Activated CD4-positive, alpha-beta T cell treated with anti-CD3 and anti-CD28 coated beads for 36 hours (primary cell): Measurements from ENCODE around the gene SDF2. TPM values are rescaled to one million over a fixed set of nuclear protein-coding genes. Genes with fewer than 3 reads are reported as not detected.

Experiments used
- ATAC-seq: fragments of 200-7000 bp; cut with Tn5 transposase; one replicate; pipeline ENCODE4 v1.10.0; 2021; ENCODE audit warnings: mild to moderate bottlenecking, moderate library complexity
- CTCF ChIA-PET: fragments of 350-600 bp; sonication (Branson Sonifier 250); formaldehyde crosslinking; loops from one replicate; lab custom pipeline; 2021; ENCODE audit warnings: antibody characterized with exemption; lab: Charles Lee
- POLR2A ChIA-PET: fragments of 350-600 bp; sonication (Branson Sonifier 250); formaldehyde crosslinking; loops from one replicate; lab custom pipeline; 2021; ENCODE audit warnings: antibody characterized with exemption, inconsistent platforms; lab: Charles Lee
- DNase-seq: peaks from one replicate; pipeline ENCODE4 v3.0.0-alpha.2; 2020
- H3K27ac Mint-ChIP-seq: one replicate; pipeline ENCODE4 v1.8.0; 2021; ENCODE audit warnings: mixed read lengths
- H3K27me3 Mint-ChIP-seq: one replicate; pipeline ENCODE4 v1.8.0; 2021; ENCODE audit warnings: mixed read lengths
- H3K36me3 Mint-ChIP-seq: one replicate; pipeline ENCODE4 v1.8.0; 2021; ENCODE audit warnings: low read depth, mixed read lengths
- H3K4me1 Mint-ChIP-seq: one replicate; pipeline ENCODE4 v1.8.0; 2021; ENCODE audit warnings: mixed read lengths
- H3K4me3 Mint-ChIP-seq: one replicate; pipeline ENCODE4 v1.8.0; 2021; ENCODE audit warnings: mild to moderate bottlenecking, moderate library complexity, mixed read lengths
- H3K9me3 Mint-ChIP-seq: one replicate; pipeline ENCODE4 v1.8.0; 2021; ENCODE audit warnings: low read depth, mixed read lengths
- intact Hi-C, 2 experiments: fragments of 100-400 bp; cut with DNase I in 1 of 2; cut with micrococcal nuclease in 1 of 2; formaldehyde crosslinking; loops; one replicate each; pipeline versions ENCODE4 v1.14.2 to v1.15.1; 2022 to 2024; cut with DNase I, micrococcal nuclease
- total RNA-seq, 2 experiments: library from RNA; stranded (reverse); gene quantifications; one replicate each; pipeline ENCODE4 v1.2.3, GENCODE V29; 2021

The SDF2 gene, protein sequence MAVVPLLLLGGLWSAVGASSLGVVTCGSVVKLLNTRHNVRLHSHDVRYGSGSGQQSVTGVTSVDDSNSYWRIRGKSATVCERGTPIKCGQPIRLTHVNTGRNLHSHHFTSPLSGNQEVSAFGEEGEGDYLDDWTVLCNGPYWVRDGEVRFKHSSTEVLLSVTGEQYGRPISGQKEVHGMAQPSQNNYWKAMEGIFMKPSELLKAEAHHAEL
- total RNA-seq: 10 to 100 TPM; 36.6 to 37.2 TPM

DNA sequence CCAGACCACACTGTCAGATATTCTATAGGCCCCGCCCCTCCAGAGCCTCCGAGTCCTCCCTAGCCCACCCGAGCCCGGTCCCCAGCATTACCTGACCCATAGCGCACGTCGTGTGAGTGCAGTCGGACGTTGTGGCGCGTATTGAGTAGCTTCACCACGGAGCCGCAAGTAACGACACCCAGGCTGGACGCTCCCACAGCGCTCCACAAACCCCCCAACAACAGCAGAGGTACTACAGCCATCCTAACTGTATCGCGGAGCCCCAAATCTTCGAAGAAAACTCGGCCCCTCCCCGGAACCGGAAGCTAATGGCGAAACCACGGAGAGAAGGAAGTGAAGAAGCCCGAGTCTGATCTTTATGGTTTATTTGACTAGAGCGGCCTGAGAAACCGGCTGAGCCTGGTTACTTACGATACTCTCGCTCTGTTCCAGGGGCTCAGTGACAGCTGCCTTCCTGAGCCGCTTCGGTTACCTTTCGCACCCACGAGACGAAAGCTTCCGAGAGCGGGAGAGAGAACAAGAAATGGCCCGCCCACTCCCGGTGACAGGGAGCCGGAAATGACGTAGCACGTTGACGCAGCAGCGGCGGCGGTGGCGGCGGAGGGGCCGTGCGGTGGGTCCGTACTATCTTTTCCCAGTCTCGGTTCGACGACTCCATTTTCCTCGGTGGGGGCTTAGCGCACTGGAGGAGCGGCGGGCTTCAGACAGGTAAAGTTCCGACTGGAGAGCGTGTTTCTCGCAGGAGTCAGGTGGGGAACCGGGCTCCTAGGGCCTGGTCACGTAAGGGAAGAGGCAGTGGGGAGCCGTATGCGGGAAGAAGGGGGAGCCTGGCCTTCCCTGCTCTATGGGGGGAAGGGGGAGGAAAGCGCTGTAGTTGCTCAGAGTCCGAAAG lies at the start of gene SDF2, which contains the start of gene SUPT6H:
SDF2 (minus strand) TSS at position 272 of the 892 bp plus-strand sequence; CDS start at position 242, 30 bp downstream.
SUPT6H (plus strand) TSS at position 571 of the 892 bp plus-strand sequence. CDS start 11,197 bp downstream, outside the sequence.
- intact Hi-C loops: loop anchor here (1.0 to 5.0 kb wide), 13 partner anchors 17 to 905 kb away; partner anchors contain the start of genes BLTP2 (in 2 of the 2), PHF12 (in 2 of the 2), PROCA1 (in 2 of the 2) and ABHD15 (in 1 of the 2)

DNA sequence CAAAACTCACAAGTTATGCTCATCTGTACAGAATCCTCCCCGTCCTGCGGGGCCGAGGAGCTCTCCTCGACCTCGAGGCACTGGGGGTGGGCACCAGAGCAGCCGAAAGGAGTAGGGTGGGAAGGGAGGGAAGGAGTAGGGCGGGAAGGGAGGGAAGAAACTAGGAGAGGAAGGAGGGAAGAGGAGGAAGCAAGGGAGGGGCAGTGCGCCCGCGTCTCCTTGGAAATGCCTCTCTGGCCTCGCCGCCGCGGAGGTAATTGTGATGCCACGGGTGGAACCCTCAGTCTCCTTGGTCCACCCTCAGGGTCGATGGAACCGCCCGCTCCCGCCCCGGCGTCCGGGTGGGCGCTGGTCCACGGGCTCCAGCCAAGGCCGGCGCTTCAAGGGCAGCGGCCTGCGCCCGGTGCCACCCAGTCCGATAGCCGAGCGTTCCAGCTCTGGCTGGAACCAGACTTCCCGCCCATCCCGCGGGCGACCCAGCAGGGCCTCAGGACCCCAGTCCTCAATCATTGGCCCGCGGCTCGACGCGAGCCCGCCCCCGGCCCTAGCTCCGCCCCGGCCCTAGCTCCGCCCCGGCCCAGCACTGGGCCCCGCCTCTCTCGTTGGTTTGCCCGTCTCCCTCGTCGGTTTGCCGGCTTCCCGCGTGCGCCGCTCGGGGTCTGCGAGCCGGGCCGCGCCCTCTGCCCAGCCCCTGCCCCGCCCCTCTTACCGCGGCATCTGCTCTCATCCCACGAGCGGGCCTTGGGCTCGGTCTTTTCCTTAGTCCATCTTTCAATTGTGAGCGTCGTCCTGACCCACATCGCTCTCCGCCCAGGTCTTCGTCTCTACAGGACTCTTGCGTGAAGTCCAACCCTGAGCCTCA lies 49.4 kb upstream of the SDF2 start:
- Mint-ChIP-seq H3K9me3 (no peaks in the 10 kb centered on the region), H3K36me3 (no peaks in the 10 kb centered on the region), H3K4me3 (peak overlapping the region; percentile 80), H3K4me1 (peaks cover 19% of the 10 kb centered on the region), H3K27me3 (peaks cover 17% of the 10 kb centered on the region), H3K27ac (peak overlapping the region; percentile 91)
- CTCF ChIA-PET: interaction anchor here (1.0 to 2.9 kb wide), 9 partner anchors 9 to 101 kb away, joined by 3 to 19 read pairs (median 4); partner anchors contain the start of genes BLTP2, NEK8, RPL23A and SDF2
- DNase-seq (peak; percentile 94), ATAC-seq (peak; percentile 90)
- POLR2A ChIA-PET: interaction anchor here (0.6 to 2.5 kb wide), 11 partner anchors 9 to 238 kb away, joined by 3 to 31 read pairs (median 4); partner anchors contain the start of genes BLTP2, NEK8, PIGS and RPL23A
- intact Hi-C loops: loop anchor here (1.0 to 5.0 kb wide), 11 partner anchors 8 to 581 kb away; partner anchors contain the start of genes BLTP2 (in 2 of the 2), RPL23A (in 2 of the 2), SUPT6H (in 2 of the 2) and NUFIP2 (in 1 of the 2)

More for the DNA sequence above, at the start of gene SDF2, which contains the start of gene SUPT6H:
- H3K9me3 Mint-ChIP-seq: no peaks in the 10 kb centered on the region
- H3K27ac Mint-ChIP-seq: peak within 1 kb of the TSS; percentile 99
- H3K36me3 Mint-ChIP-seq: peaks cover 50% of the 10 kb centered on the region
- no peaks in the 10 kb centered on the region for H3K27me3 Mint-ChIP-seq
- peak within 1 kb of the TSS; percentile 94 for H3K4me3 Mint-ChIP-seq
- CTCF ChIA-PET: interaction anchor here (0.6 to 6.8 kb wide), 14 partner anchors 9 to 521 kb away, joined by 3 to 125 read pairs (median 4); partner anchors contain the start of genes ALDOC, BLTP2, PROCA1 and RPL23A
- H3K4me1 Mint-ChIP-seq: peaks cover 48% of the 10 kb centered on the region
- ATAC-seq (peak; percentile 87), DNase-seq (peak; percentile 98)
- POLR2A ChIA-PET: interaction anchor here (0.6 to 3.6 kb wide), 13 partner anchors 12 to 743 kb away, joined by 3 to 23 read pairs (median 4); partner anchors contain the start of genes BLTP2, PHF12, PIGS and RPL23A

- no peaks in the 10 kb centered on the region for H3K9me3 Mint-ChIP-seq
Measured at GRCh38 chr17:28707339-28707720, 45.6 kb upstream of the SDF2 start.

DNA sequence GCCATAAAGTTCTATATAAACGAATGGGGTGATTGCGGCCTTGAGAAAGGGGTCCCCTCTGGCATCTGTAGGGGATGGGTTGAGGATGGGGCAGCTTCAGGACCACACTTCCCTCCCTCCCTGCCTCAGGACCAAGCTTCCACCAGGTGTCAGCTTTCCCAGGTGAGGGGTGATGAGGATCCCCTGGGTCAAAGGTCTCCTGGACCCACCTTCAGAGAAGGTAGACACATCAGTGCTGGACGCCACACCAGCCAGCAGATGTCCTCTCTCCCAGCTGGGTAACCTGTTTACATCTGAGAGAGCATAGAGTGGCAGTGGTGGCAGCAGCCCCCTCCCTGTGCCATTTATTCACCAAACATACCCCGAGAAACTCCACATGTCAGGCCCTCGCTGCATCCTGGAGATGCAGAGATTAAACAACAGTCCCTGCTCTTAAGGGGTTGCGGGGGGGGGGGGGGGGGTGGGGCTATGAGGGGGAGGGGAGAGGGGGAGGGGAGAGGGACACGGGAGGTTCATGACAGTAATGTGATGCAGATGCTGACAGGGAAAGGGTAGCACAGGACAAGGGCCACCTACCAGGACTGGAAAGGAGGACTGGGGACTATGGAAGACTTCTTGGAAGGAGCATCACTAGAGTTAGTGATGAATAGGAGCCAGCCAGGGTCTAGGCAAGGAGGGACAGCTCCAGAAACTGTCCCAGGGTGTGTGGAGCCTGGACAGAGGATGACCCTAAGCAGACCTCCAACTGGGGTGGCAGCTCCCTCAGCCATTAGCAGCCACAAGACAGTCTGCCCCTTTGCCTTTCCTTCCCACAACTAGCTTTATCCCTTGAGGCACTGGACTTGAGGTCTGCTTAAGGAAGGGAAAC lies 45.0 kb upstream of the SDF2 start:
- CTCF ChIA-PET: no interaction called here
- peaks cover 13% of the 10 kb centered on the region for H3K36me3 Mint-ChIP-seq

More at GRCh38 chr17:28707339-28707720, 45.6 kb upstream of the SDF2 start:
- DNase-seq (no peak), ATAC-seq (no peak)
- H3K27me3 Mint-ChIP-seq: peaks cover under 1% of the 10 kb centered on the region
- intact Hi-C loops: no loop called here
- H3K36me3 Mint-ChIP-seq: peaks cover 12% of the 10 kb centered on the region
- no peak overlapping the region for H3K4me3 Mint-ChIP-seq
- no peak overlapping the region for H3K27ac Mint-ChIP-seq
- POLR2A ChIA-PET: interaction anchor here (1.1 kb wide), 1 partner anchor 13 kb away, joined by 3 read pairs; the partner anchor contains the start of gene RPL23A
- H3K4me1 Mint-ChIP-seq: peaks cover 14% of the 10 kb centered on the region
- CTCF ChIA-PET: interaction anchor here (1.1 kb wide), 1 partner anchor 60 kb away, joined by 3 read pairs; no protein-coding TSS in a partner anchor

GRCh38 chr17:28705728-28706334 lies 44.1 kb upstream of the SDF2 start:
- H3K36me3 Mint-ChIP-seq: peaks cover 22% of the 10 kb centered on the region
- POLR2A ChIA-PET: interaction anchor here (0.6 kb wide), 1 partner anchor 160 kb away, joined by 4 read pairs; no protein-coding TSS in a partner anchor
- H3K9me3 Mint-ChIP-seq: no peaks in the 10 kb centered on the region
- no peak for ATAC-seq
- H3K4me3 Mint-ChIP-seq: no peak overlapping the region
- intact Hi-C loops: no loop called here
- no peaks in the 10 kb centered on the region for H3K27me3 Mint-ChIP-seq
- CTCF ChIA-PET: interaction anchor here (1.1 kb wide), 1 partner anchor 117 kb away, joined by 3 read pairs; no protein-coding TSS in a partner anchor
- no peak for DNase-seq
- peaks cover 4% of the 10 kb centered on the region for H3K4me1 Mint-ChIP-seq
- no peak overlapping the region for H3K27ac Mint-ChIP-seq

More for the DNA sequence above, 45.0 kb upstream of the SDF2 start:
- Mint-ChIP-seq H3K4me3 (no peak overlapping the region), H3K27ac (no peak overlapping the region), H3K27me3 (no peaks in the 10 kb centered on the region), H3K4me1 (peaks cover 8% of the 10 kb centered on the region), H3K9me3 (no peaks in the 10 kb centered on the region)
- intact Hi-C loops: no loop called here
- ATAC-seq (no peak), DNase-seq (no peak)
- POLR2A ChIA-PET: no interaction called here

GRCh38 chr17:28705074-28705659 lies 43.5 kb upstream of the SDF2 start:
- ChIA-PET CTCF (interaction anchor here (1.1 kb wide), 1 partner anchor 118 kb away, joined by 3 read pairs; no protein-coding TSS in a partner anchor), POLR2A (interaction anchor here (0.6 kb wide), 1 partner anchor 159 kb away, joined by 4 read pairs; no protein-coding TSS in a partner anchor)
- Mint-ChIP-seq H3K4me3 (no peak overlapping the region), H3K4me1 (no peaks in the 10 kb centered on the region), H3K9me3 (no peaks in the 10 kb centered on the region), H3K27me3 (no peaks in the 10 kb centered on the region), H3K27ac (no peak overlapping the region), H3K36me3 (peaks cover 28% of the 10 kb centered on the region)
- no peak for ATAC-seq
- intact Hi-C loops: no loop called here
- DNase-seq: no peak

- POLR2A ChIA-PET: no interaction called here
- intact Hi-C loops: no loop called here
Measured at GRCh38 chr17:28704219-28704858, 42.6 kb upstream of the SDF2 start.

DNA sequence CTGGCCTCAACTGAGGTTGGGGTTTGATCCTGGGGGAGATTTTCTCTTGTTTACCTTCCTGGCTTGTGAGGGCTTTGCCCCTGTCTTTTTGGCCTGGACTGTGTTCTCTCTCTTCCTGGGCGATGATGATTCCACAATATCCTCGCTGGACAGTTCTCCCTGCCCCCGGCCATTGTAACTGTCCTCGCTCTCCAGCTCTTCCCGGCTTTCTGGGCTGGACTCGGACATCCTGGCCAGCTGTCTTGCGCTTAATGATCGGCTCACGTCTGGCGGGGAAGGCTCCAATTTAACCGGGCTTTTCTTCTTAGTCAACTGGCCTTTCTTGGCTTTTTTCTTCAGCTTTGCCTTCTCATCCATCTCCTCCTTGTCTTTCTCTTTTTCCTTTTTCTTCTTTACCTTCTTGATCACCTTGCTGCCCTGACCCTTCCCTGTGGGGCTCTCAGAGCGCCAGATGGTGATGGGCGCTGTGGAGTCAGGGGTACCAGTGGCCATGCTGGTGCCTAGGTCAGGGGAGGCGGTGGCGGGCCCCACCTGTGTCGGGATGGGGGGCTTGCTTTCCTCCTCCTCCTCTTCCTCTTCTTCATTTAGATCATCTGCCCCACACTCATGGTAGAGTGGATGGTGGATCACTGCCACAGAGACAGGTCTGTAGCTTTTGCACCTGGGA lies 42.0 kb upstream of the SDF2 start:
- no peaks in the 10 kb centered on the region for H3K9me3 Mint-ChIP-seq
- DNase-seq: no peak
- ATAC-seq: no peak
- H3K4me1 Mint-ChIP-seq: no peaks in the 10 kb centered on the region
- H3K36me3 Mint-ChIP-seq: peaks cover 40% of the 10 kb centered on the region
- no peak overlapping the region for H3K27ac Mint-ChIP-seq
- POLR2A ChIA-PET: no interaction called here
- no peak overlapping the region for H3K4me3 Mint-ChIP-seq
- CTCF ChIA-PET: interaction anchor here (0.6 to 2.1 kb wide), 2 partner anchors 13 to 57 kb away, joined by 3 to 6 read pairs; no protein-coding TSS in a partner anchor
- intact Hi-C loops: no loop called here
- H3K27me3 Mint-ChIP-seq: no peaks in the 10 kb centered on the region

More at GRCh38 chr17:28704219-28704858, 42.6 kb upstream of the SDF2 start:
- DNase-seq: no peak
- Mint-ChIP-seq H3K27me3 (no peaks in the 10 kb centered on the region), H3K4me3 (no peak overlapping the region), H3K4me1 (no peaks in the 10 kb centered on the region), H3K27ac (no peak overlapping the region), H3K36me3 (peaks cover 36% of the 10 kb centered on the region), H3K9me3 (no peaks in the 10 kb centered on the region)
- CTCF ChIA-PET: no interaction called here
- no peak for ATAC-seq
